Lung microvascular endothelial cell (primary cell): Measurements from ENCODE around the gene CDKAL1. TPM values are rescaled to one million over a fixed set of nuclear protein-coding genes. Genes with fewer than 3 reads are reported as not detected.
A peak's percentile ranks its signal among the peaks of the same experiment; 100 is the strongest.
"Not testable (repeated sequence)": the region's sequence is repeated elsewhere in the genome, so short reads cannot be mapped to it uniquely, and the experiment has no call there.

Source experiments
- DNase-seq, 2 donors: peaks; one replicate each; pipeline versions ENCODE4 v3.0.0 to v3.0.0-alpha.2; 2010; ENCODE audit warnings: low read depth in 2 of 2
- total RNA-seq: library from RNA; depleted of rRNA; stranded (reverse); fragments of >200 nt; gene quantifications from 2 replicates; pipeline ENCODE4 v1.2.1, GENCODE V29; 2014

Gene CDKAL1
- total RNA-seq, 1 donor from 2014 or later, result 17.5 TPM

DNA sequence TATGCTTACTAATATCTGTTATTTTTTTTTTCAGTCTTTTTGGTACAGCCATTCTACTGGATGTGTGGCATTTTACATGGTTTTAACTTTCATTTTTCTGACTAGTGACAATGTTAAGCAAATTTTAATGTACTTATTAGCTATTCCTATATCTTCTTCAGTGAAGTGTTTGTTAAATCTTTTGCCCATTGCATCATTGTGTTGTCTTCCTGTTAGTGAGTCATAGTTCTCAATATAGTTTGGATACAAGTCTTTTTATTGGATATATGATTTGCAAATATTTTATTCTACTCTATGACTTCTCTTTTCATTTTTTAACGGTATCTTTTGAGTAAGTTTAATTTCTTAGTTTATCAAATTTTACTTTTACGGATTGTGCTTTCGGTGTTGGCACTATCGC lies 519.4 kb downstream of the CDKAL1 start:
- DNase-seq, result peak in 1 of 2 donors; percentile 58

DNA sequence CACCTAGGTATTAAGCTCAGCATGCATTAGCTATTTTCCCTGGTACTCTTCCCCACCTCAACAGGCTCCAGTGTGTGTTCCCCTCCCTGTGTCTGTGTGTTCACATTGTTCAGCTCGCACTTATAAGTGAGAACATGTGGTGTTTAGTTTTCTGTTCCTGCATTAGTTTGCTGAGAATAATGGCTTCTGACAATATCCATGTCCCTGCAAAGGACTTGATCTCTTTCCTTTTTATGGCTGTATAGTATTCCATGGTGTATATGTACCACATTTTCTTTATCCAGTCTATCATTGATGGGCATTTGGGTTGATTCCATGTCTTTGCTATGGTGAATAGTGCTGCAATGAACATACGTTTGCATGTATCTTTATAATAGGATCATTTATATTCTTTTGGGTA lies 521.2 kb downstream of the CDKAL1 start:
- DNase-seq, result not testable (repeated sequence)

DNA sequence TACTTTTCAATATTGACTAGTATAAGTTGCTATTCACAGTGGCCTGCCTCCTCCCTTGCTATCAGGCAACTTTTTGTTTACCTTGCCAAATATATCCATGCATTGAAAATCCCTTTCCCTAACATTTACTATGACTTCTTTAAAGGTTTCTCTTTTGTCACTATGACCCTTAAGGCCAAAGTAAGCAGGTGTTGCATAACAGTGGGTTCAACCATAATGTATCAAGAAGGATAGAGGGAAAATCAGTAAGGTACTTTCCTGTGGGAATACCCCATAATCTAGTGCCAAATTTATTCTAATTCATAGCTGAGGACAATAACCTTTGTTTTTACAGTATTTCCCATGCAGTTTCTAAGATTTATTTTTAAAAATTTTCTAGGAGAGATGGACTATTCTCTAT lies 527.6 kb downstream of the CDKAL1 start:
- DNase-seq, result peak in 1 of 2 donors; percentile 63

DNA sequence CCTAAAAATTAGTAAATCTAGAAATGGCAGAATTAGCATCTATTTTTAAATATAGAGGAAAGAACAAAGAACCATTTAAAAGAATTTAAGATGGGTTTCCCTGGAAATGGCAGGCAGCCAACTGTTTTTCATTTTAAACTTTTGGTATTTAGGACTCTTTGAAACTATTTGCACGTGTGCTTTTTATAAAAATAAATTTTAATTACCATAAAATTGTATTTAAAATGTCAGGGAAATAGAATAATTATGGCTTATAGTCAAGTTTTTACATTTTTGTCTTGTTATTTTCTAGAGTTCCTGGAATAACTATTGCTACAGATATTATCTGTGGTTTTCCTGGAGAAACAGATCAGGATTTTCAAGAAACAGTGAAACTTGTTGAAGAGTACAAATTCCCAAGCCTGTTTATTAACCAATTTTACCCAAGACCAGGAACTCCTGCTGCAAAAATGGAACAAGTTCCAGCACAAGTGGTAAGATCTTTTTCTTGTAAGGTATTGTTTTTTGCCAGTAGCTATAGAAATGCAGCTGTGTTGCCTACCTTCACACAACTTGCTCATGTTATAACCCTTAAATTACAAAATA lies 530.6 kb downstream of the CDKAL1 start:
- peak; percentile 35 to 42 for DNase-seq

DNA sequence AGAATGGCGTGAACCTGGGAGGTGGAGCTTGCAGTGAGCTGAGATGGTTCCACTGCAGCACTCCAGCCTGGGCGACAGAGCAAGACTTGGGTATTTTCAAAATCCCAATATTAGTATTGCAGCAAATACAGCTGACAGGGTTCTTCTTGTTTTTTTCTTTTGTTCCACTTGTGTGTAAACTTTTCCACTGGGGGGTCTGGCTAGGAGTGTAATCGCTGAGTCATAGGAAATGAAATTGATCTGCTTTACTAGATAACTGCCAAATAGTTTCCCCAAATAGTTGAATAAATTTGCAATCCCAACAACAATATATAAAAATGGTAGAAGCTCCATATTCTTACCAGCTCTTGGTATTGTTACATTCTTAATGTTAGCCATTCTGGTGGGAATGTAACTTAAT lies 533.3 kb downstream of the CDKAL1 start:
- DNase-seq, result peak; percentile 78 to 92

DNA sequence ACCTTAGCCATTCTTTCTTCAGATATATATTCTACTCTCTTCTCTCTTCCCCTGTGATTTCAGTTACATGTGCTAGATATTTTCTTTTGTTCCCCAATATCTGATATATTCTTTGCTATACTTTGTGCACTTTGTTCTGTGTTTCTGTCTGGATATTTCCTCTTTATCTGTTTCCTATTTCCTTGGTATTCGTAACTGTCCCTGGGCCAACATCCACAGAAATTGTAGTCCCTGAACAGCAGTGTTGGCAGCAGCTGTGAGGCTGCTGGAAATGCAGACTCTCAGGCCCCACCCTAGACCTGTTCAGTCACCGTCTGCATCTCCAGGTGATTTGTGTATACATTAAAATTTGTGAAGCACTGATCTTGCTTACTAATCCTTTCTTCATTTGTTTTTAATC lies 536.4 kb downstream of the CDKAL1 start:
- peak; percentile 19 to 56 for DNase-seq

DNA sequence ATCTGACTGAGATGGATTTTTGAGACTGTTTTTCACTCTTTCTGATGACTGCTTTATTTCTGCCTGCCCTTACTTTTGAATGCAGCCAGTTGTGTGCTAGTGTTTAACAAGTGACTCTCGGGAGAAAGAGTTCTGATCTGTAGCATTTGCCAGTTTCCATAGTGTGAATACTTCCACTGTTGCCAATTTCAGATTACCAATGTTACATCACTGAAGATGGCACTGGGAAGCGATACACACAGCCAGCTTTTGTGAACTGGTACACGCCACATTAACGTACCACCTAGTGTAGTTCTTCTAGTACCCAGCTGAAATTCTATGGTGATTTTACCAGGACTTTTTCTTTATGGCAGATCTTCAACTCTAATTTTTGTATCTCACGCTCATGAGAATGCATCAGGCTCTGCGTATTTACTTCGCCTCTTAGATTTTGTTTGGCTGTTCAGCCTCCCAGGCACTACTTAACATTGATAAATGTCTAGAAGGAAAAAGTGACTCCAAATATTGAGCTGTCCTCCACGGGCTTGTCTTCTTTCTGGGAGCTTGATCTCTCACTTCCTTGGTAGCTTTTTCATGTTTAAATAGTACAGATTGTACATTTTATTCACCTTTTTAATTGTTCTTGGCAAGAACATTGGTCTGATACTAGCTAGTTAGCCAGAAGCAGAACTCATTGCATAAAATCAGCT lies 537.7 kb downstream of the CDKAL1 start:
- no peak for DNase-seq

DNA sequence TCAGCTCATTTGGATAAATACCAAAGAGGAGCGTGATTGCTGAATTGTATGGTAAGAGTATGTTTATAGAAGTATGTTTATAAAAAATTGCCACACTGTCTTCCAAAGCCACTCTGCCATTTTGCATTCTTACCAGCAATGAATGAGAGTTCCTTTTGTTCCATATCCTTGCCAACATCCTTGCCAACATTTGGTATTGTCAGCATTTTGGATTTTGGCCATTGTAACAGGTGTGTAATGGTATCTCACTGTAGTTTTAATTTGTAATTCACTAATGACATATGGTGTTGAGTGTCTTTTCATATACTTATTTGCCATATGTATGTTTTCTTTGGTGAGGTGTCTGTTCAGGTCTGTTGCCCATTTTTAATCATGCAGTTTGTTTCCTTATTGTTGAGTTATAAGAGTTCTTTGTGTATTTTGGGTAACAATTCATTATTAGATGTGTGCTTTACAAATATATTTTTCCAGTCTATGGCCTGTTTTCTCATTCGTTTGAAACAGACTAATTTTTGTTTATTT lies 539.1 kb downstream of the CDKAL1 start:
- no peak for DNase-seq

DNA sequence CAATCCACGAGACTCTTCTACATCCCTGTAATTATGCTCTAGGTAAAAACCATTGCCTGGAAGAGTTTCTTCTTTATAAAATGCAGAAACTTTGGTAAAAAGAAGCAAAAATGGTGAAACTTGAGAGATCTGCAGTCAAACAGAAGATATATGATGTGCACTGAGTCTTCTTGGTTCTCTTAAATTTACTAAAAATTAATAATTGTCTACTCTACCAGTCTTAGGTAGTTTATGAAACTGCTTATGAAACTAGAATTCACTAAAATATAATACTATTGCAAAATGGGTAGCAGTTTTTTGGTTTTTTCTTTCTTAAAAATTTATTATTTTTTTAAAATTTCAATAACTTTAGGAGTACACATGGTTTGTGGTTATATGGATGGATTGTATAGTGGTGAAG lies 540.2 kb downstream of the CDKAL1 start:
- no peak for DNase-seq

DNA sequence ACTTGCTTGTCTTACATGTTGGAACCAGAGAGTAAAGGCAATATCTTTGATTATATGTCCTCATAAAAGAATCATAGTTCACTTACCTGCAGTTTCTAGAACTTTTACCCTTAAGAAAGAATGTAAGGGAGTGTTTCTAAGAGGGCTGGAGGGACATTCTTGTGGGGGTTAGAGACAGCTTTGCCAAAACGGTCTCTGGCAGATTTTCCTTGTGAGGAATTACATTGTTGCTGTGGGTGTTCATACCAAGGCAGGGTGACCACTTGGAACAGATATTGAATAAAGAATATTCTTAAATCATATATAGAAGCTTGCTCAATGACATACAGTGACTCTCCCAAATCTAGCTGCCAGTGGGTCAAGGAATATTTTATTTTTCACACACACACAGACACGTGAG lies 541.7 kb downstream of the CDKAL1 start:
- DNase-seq, result no peak

DNA sequence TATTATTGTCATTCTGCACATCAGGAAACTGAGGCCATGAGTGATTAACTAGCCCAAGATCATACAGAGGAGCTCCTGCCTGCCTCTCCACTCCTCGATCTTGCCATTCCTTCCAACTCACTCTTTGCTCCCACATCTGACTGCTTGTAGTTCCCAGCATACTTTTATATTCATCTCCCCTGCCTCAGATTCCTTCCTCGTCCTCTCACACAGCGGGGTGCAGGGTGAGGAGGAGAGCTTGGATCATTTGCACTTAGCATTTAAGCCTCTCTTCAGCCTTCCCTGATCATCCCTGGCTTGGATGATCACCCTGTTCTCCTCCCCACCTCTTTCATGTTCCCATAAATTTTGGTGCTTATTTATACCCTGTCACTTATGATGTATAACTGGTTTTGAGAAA lies 544.2 kb downstream of the CDKAL1 start:
- no peak for DNase-seq

DNA sequence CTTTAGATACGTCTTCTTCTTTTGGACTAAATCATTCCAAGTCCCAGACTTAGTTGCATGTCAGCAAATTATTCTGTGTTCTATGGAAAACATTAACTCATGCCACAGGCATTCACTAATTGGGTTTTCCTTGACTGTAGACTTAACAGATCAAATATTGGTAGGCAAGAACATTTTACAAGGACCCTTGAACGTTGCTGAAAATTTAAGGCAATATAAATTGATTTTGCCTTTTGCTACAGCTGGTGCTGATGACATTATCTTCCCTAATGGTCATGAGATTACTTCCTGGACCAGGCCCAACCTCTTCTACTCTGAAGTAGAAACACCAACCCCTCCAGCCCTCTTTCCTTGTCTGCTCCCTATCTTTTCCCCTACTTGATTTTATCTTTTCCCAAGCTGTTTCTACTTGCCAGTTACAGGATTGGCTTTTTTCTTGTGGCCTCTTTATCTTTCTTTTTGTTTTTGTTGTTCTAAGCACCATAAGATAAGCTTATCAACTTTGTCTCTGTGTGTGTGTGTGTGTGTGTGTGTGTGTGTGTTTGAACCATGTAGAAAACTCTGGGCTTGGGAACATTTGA lies 545.3 kb downstream of the CDKAL1 start:
- DNase-seq, result no peak

DNA sequence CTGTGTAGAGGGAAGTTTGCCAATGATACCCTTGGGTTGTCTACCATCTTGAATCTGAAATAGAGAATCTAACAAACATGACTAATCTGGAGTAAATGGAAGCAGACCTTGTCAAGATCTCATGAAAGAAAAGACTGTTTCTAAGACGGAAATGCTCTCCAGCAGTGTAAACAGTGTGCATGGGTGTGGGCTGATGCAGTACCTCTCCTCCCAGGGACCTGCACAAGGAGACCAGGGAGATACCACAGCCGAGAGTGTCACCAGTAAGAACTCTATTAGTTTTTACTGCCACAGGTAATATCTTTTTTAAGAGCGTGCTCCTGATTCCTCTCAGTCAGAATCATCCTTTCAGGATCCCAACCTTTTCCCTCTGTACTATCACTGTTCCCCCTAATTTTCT lies 546.0 kb downstream of the CDKAL1 start:
- no peak for DNase-seq

DNA sequence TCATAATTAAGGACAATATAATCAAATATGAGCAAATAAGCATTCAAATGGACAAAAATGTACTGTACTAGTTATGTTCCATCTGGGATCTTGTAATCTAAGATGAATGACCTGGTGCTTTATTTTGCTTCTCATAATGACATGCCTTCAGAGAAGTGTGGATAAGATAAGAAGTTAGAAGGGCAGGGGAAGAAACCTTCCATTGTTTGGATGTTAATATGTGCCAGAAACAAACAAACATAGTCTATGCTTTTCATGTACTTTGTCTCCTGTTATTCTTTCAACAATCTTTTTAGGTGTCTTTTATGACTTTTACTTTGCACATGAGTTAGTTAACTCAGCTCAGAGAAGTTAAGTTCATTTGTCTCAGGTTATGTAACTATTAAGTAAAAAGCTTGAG lies 547.8 kb downstream of the CDKAL1 start:
- no peak for DNase-seq

DNA sequence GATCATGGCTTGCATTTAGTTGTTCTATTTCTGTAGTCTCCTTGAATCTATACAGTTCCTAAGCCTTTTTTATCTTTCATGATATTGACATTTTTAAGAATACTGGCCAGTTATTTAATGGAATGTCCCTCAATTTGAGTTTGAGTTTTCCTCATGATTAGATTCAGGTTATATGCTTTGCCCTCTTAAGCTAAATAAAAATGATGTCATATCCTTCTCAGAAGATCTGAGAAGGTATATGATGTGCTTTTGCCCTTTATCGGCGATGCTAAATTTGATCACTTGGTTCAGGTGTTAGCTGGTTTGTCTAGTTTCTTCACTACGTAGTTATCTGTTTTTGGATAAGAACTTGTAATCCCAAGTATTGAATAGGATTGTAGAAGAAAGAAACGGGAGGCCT lies 549.5 kb downstream of the CDKAL1 start:
- DNase-seq, result no peak

DNA sequence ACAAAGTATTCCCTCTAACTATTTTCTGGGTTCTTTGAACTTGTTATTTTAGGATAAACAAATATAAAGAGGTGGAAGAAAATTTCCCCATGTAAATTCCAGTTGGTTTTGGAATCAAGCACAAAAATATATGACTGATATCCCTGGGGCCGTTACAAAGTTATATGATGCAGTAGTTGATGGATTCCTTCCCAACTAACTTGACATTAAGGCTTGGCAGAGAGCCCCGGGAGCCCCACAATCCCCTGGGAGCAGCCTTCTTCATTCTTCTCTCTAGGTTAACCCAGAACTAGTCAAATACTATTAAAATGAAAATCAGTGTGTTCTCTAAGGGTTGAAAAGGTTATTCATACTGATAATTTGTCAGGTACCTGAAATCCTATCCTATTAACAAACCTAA lies 550.4 kb downstream of the CDKAL1 start:
- no peak for DNase-seq

DNA sequence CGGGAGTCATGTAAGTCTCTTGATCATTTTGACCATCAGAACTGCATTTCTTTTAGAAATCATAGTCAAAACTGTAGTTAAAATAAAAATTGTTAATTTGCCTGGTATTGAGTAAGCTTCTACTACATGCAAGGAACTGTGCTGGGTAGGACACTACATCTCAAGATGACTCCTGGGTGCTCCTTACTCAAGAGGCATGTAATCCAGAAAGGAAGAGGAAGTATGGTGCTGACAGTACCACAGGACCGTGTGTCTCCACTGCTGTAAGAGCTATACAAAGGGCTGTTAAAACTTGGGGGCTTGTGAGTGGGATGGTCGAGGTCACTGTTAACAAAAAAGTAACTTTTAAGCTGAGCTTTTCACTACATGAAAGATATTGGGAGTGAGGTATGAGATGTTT lies 551.0 kb downstream of the CDKAL1 start:
- no peak for DNase-seq

DNA sequence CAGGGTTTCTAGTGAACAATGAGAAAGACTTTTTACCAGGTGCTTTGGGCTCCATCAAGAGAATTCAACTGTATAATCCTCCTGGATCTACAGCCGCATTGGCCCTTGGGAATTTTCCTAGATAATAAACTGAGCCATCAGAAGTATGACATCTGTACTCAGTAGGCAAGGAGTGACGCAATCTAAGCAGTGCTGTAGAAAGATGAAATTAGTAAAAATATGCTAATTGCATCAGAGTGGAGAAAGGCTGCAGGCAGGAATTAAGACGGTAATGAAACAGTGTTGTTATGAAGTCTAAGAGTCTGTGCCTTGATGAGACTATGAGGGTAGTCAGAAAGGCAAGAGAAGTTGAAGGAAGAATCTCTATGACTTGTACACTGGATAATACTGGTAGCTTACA lies 551.4 kb downstream of the CDKAL1 start:
- DNase-seq, result no peak

DNA sequence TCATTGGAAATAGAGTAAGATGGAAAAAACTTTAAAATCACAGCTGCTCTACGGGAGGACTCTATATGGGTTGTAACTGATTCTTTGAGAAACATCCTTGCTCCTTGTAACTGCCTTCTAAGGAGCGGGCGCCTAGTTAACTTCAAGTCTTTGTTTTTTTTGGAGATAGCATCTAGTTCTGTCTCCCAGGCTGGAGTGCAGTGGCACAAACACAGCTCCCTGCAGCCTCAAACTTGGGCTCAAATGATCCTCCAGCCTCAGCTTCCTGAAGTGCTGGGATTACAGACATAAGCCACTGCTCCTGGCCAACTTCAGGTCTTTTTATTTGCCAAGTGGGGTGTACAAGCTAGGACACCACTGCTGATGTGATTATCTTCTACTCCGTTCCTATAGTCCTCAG lies 552.9 kb downstream of the CDKAL1 start:
- no peak for DNase-seq

DNA sequence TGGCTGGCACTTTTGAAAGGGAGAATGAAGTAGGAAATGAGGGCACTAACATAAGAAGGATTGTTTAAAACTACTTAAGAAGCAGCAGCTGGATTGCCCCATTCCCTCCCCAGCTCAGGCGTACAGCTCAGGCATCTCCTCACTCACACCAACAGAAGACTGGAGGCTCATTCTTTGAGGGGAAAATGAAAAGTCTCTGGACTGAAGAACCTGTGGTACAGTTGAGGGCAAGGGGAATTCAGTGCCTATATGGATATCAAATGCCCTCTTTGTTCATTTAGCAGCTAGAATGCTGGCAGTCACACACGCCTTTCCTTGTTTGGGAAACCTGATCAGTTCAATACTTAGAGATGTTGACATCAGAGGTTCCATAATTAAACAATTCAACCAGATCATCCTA lies 557.2 kb downstream of the CDKAL1 start:
- DNase-seq, result no peak

DNA sequence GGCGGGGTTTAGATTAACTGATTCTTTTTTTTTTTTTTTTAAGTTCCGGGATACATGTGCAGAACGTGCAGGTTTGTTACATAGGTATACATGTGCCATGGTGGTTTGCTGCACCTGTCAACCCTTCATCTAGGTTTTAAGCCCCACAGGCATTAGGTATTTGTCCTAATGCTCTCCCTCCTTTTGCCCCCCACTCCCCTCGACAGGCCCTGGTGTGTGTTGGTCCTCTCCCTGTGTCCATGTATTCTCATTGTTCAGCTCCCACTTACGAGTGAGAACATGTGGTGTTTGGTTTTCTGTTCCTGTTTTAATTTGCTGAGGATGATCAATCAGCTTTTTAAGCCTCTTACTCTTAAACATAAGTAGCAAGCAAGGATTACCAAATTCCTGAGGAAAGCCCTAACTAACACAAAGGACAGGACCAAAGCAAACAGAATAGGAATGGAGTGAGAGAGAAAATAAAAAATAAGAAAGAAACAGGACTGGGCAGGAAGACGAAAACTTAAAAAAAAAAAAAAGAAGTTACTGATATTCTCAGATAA lies 558.0 kb downstream of the CDKAL1 start:
- not testable (repeated sequence) for DNase-seq

DNA sequence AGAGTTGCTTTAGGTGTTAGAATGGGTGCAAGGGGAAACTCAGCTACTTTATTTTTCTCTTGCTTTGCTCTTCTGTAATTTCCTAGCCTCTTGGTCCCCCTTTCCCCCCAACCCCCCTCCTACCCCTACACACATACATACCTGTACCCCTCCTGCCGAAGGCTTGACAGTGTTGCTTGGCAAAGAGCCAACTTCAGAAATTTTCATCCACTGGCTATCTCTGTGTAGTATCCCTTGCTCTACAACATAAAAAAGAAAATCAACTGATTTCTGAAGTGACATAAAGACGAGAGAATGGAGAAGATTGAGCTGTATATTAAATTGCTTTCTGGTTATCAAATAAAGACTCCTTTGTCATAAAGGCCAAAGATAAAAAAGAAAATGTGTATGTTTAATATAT lies 561.2 kb downstream of the CDKAL1 start:
- no peak for DNase-seq

DNA sequence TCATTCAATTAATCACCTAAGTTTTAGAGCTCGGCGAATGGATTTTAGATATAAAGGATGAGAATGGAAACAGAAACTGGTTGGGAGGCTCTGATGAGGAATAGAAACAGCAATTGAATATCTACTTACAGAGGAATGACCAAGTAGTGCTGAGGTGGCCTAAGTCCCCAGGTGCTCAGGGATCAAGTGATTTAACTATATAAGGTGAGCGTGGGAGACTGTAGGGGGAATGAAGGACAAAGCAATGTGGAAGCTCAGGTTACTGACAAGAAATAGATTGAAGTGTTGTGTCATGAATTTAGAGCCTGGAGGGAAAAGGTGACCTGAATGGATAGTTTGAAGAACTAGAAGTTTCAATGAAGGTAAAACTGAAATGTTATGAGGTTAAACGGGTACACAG lies 563.9 kb downstream of the CDKAL1 start:
- DNase-seq, result no peak
